Esophagus (tissue), 2 donors: ENCODE data around the gene FAM151A. TPM values are rescaled to one million over a fixed set of nuclear protein-coding genes. Genes with fewer than 3 reads are reported as not detected.

Source experiments
- H3K27ac ChIP-seq, 2 donors: one replicate each; pipeline ENCODE4 v1.5.1; 2013; ENCODE audit warnings: low read depth in 2 of 2, mild to moderate bottlenecking in 2 of 2, inconsistent platforms in 1 of 2, low read length in 1 of 2, moderate library complexity in 1 of 2
- H3K27me3 ChIP-seq, 2 donors: one replicate each; pipeline ENCODE4 v1.6.1; 2013; ENCODE audit warnings: low read length in 2 of 2, control low read depth in 1 of 2, mild to moderate bottlenecking in 1 of 2; ENCODE audit not compliant: insufficient read depth in 2 of 2, control insufficient read depth in 1 of 2
- H3K36me3 ChIP-seq, 2 donors: one replicate each; pipeline ENCODE4 v1.6.1; 2013; ENCODE audit warnings: low read length in 1 of 2; ENCODE audit not compliant: control insufficient read depth in 2 of 2, insufficient read depth in 2 of 2
- H3K4me1 ChIP-seq, 2 donors: one replicate each; pipeline ENCODE4 v1.6.1; 2013; ENCODE audit warnings: low read length in 1 of 2; ENCODE audit not compliant: control insufficient read depth in 2 of 2, insufficient read depth in 2 of 2
- H3K4me3 ChIP-seq, 2 donors: one replicate each; pipeline ENCODE4 v1.5.1; 2013; ENCODE audit warnings: low read length in 2 of 2, mild to moderate bottlenecking in 2 of 2, low read depth in 1 of 2, moderate library complexity in 1 of 2
- H3K9me3 ChIP-seq, 2 donors: one replicate each; pipeline ENCODE4 v1.6.1; 2013; ENCODE audit warnings: mild to moderate bottlenecking in 2 of 2, low read depth in 1 of 2, low read length in 1 of 2, moderate library complexity in 1 of 2; ENCODE audit not compliant: control insufficient read depth in 2 of 2, insufficient read depth in 1 of 2
- WGBS, 2 donors: extraction: QIAGEN DNeasy Blood & Tissue Kit; methylation state at CpG; one replicate each; pipeline ENCODE4 v1.1.7; 2013; 5-methylcytosine and 5-hydroxymethylcytosine counted together
- polyA plus RNA-seq, 2 donors: library from polyadenylated mRNA; stranded (reverse); fragments of 200-250 nt; gene quantifications; one replicate each; pipeline ENCODE4 v1.2.3, GENCODE V29; 2013
- donor health status: healthy with polysubstance abuse.
- donor health status: Bipolar disorder and iron deficiency.

Gene FAM151A
- polyA plus RNA-seq, 2 donors, result 0.24 to 0.26 TPM

- peaks cover 0 to 13% of the 10 kb centered on the region in 2 donors for H3K36me3 ChIP-seq
- H3K27me3 ChIP-seq, result no peaks in the 10 kb centered on the region
- peaks cover 0 to 4% of the 10 kb centered on the region in 2 donors for H3K9me3 ChIP-seq
- peaks cover 0 to 8% of the 10 kb centered on the region in 2 donors for H3K4me1 ChIP-seq
- no peak overlapping the region for H3K27ac ChIP-seq
- H3K4me3 ChIP-seq, result no peak overlapping the region
- WGBS, 2 donors, result 89 to 91% methylated on average over 8 of the region's 8 CpGs
Observed at GRCh38 chr1:54611621-54612020, 11.7 kb downstream of the FAM151A start.

GRCh38 chr1:54610601-54611580 is 12.4 kb downstream of the FAM151A start:
- Histone ChIP-seq H3K4me3 (no peak overlapping the region), H3K4me1 (peaks cover 0 to 8% of the 10 kb centered on the region in 2 donors), H3K9me3 (peaks cover 0 to 4% of the 10 kb centered on the region in 2 donors), H3K27me3 (no peaks in the 10 kb centered on the region), H3K36me3 (peaks cover 0 to 17% of the 10 kb centered on the region in 2 donors), H3K27ac (no peak overlapping the region)
- 94 to 96% methylated on average over 18 of the region's 18 CpGs for WGBS, 2 donors

GRCh38 chr1:54610048-54610447 is 13.3 kb downstream of the FAM151A start:
- Histone ChIP-seq H3K4me1 (peaks cover 0 to under 1% of the 10 kb centered on the region in 2 donors), H3K4me3 (no peak overlapping the region), H3K27me3 (no peaks in the 10 kb centered on the region), H3K27ac (no peak overlapping the region), H3K36me3 (peaks cover 0 to 17% of the 10 kb centered on the region in 2 donors), H3K9me3 (peaks cover 0 to 4% of the 10 kb centered on the region in 2 donors)
- WGBS, 2 donors, result 76 to 78% methylated on average over 6 of the region's 6 CpGs

DNA sequence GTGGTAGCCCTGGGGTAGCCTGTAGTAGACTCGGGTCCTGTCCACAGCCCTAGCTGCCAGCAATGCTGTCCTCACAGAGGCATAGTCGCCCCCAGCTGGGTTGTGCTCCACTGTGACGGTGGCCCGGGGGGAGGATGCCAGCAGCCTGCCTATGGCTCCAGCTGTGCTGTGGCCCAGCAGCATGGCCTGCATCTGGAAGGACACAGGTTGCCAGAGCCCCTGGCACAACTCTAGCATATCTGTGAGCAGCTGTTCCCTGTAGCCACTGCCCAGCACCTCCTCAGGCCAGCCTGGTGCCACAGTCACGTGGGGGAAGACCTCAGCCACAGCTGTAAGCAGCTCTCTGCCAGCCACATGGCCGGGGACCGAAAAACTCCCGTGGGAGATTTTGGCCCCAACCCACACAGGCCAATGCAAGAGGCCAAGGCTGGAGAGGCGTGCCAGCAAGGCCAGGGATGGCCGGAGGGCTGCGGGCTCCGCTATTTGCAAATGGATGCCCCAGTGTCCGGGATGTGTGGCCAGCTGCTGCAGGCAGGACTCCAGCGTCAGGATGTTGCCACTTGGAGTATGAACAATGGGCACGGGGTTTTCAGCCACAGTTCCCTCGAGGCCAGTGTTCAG is 13.9 kb downstream of the FAM151A start:
- 78 to 81% methylated on average over 15 to 16 of the region's 16 CpGs for WGBS, 2 donors
- Histone ChIP-seq H3K27ac (no peak overlapping the region), H3K9me3 (peaks cover 0 to 4% of the 10 kb centered on the region in 2 donors), H3K4me3 (no peak overlapping the region), H3K27me3 (no peaks in the 10 kb centered on the region), H3K4me1 (peaks cover 0 to 4% of the 10 kb centered on the region in 2 donors), H3K36me3 (peaks cover 0 to 17% of the 10 kb centered on the region in 2 donors)

- Histone ChIP-seq H3K9me3 (peaks cover 0 to 4% of the 10 kb centered on the region in 2 donors), H3K4me1 (peaks cover 0 to 4% of the 10 kb centered on the region in 2 donors), H3K27me3 (no peaks in the 10 kb centered on the region), H3K4me3 (no peak overlapping the region), H3K36me3 (peaks cover 0 to 17% of the 10 kb centered on the region in 2 donors), H3K27ac (no peak overlapping the region)
- 88 to 91% methylated on average over 8 to 9 of the region's 9 CpGs for WGBS, 2 donors
Observed at GRCh38 chr1:54608566-54609230, 14.6 kb downstream of the FAM151A start.

DNA sequence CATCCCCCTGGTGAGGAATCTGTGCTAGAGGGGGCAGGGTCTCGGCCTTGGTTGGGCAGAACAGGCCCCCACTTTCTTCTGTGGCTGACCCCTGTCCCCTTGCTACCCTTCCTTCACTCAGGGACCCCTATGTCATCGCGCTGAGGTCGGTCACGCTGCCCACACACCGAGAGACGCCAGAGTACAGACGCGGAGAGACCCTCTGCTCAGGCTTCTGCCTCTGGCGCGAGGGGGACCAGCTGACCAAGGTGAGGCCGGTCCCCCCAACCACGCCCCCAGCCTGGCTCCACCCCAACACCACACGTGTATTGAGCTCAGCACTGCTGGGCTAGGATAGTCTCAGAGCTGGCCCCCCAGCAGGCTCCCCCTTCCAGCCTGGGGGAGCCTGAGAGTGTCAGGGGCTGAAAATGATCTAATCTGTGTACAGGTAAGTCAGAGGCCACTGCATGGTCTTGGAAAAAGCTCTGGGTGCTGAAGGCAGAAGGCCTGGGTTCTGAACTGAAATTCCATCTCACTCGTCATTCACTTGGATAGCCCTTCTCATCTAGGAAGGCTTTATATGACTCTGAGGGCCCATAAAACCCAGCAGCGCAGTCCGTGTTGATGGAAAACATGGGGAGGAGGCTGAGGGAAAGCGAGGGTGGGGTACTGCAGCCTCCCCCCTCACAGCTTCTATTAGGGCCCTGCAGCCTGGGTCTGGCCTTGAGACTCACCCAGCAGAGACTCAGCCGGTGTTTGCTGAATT is 15.3 kb downstream of the FAM151A start:
- H3K27me3 ChIP-seq, result no peaks in the 10 kb centered on the region
- H3K4me3 ChIP-seq, result no peak overlapping the region
- WGBS, 2 donors, result 90 to 92% methylated on average over 19 of the region's 19 CpGs
- peaks cover 0 to 17% of the 10 kb centered on the region in 2 donors for H3K36me3 ChIP-seq
- peaks cover 0 to 4% of the 10 kb centered on the region in 2 donors for H3K9me3 ChIP-seq
- H3K4me1 ChIP-seq, result peaks cover 0 to 8% of the 10 kb centered on the region in 2 donors
- no peak overlapping the region for H3K27ac ChIP-seq

GRCh38 chr1:54606990-54607325 is 16.4 kb downstream of the FAM151A start:
- Histone ChIP-seq H3K27ac (no peak overlapping the region), H3K27me3 (no peaks in the 10 kb centered on the region), H3K4me3 (no peak overlapping the region), H3K9me3 (peaks cover 0 to 4% of the 10 kb centered on the region in 2 donors), H3K36me3 (peaks cover 0 to 17% of the 10 kb centered on the region in 2 donors), H3K4me1 (peaks cover 0 to 8% of the 10 kb centered on the region in 2 donors)
- 92 to 93% methylated on average over 13 of the region's 13 CpGs for WGBS, 2 donors

- no peaks in the 10 kb centered on the region for H3K27me3 ChIP-seq
- peaks cover 0 to 17% of the 10 kb centered on the region in 2 donors for H3K36me3 ChIP-seq
- no peak overlapping the region for H3K4me3 ChIP-seq
- H3K9me3 ChIP-seq, result peaks cover 0 to 4% of the 10 kb centered on the region in 2 donors
- H3K4me1 ChIP-seq, result peaks cover 0 to 8% of the 10 kb centered on the region in 2 donors
- WGBS, 2 donors, result 81% methylated on average over 9 of the region's 9 CpGs
- H3K27ac ChIP-seq, result no peak overlapping the region
Observed at GRCh38 chr1:54606096-54606989, 17.0 kb downstream of the FAM151A start.
